ENCODE results near the gene KRTAP10-5.

DNA sequence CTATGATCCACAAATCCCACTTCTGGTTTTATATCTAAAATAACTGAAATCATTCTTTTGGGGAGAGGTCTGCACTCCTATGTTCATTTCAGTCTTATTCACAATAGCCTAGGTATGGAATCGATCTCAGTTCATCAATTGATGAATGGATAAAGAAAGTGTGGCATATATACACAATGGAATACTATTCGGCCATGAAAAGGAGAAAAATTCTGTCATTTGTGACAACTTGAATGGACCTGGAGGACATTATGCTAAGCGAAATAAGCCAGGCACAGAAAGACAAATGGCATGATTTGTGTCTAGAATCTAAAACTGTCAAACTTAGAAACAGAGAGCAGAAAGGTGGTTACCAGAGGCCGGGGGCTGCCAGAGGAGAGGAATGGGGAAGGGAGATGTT is 26.1 kb upstream of the KRTAP10-5 start:
- TF ChIP-seq YY1 (IDR thresholded peaks at IDR 0.05; ENCODE audit: insufficient read depth, insufficient read length) (no peak), ZNF274 (IDR thresholded peaks at IDR 0.05; ENCODE audit: low read depth, low read length) (no peak)
